NB4 (cell line): ENCODE results near the gene TGFBR3L.
"Not testable (repeated sequence)": the region's sequence is repeated elsewhere in the genome, so short reads cannot be mapped to it uniquely, and the experiment has no call there.

Experiments used
- DNase-seq: peaks from one replicate; pipeline ENCODE4 v3.0.0; 2010; ENCODE audit warnings: low read depth
- H3K4me3 ChIP-seq: one replicate; pipeline ENCODE4 v1.5.1; 2011; ENCODE audit warnings: mild to moderate bottlenecking, low read depth, low read length, moderate library complexity
- MAX ChIP-seq: IDR thresholded peaks from 2 replicates; pipeline ENCODE4 v1.6.1; 2011; ENCODE audit warnings: low read depth, low read length
- MYC ChIP-seq: IDR thresholded peaks from 2 replicates; pipeline ENCODE4 v1.6.1; 2011; ENCODE audit warnings: low read depth, low read length
- POLR2A ChIP-seq: IDR thresholded peaks from 2 replicates; pipeline ENCODE4 v1.6.1; 2011; ENCODE audit warnings: mild to moderate bottlenecking; ENCODE audit not compliant: insufficient read length; ENCODE audit errors: extremely low read depth
- TF ChIP-seq, protein P1 (sequence below): IDR thresholded peaks from one replicate; pipeline ENCODE4 v1.5.1; 2012; ENCODE audit warnings: low read depth, low read length

TGFBR3L gene

GRCh38 chr19:7887408-7888144 is 27.1 kb upstream of the TGFBR3L start:
- no peak for DNase-seq
- no peak overlapping the region for H3K4me3 ChIP-seq
- TF ChIP-seq, protein P1, sequence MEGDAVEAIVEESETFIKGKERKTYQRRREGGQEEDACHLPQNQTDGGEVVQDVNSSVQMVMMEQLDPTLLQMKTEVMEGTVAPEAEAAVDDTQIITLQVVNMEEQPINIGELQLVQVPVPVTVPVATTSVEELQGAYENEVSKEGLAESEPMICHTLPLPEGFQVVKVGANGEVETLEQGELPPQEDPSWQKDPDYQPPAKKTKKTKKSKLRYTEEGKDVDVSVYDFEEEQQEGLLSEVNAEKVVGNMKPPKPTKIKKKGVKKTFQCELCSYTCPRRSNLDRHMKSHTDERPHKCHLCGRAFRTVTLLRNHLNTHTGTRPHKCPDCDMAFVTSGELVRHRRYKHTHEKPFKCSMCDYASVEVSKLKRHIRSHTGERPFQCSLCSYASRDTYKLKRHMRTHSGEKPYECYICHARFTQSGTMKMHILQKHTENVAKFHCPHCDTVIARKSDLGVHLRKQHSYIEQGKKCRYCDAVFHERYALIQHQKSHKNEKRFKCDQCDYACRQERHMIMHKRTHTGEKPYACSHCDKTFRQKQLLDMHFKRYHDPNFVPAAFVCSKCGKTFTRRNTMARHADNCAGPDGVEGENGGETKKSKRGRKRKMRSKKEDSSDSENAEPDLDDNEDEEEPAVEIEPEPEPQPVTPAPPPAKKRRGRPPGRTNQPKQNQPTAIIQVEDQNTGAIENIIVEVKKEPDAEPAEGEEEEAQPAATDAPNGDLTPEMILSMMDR = no peak
- no peak for TF ChIP-seq MAX
- TF ChIP-seq MYC = no peak
- no peak for TF ChIP-seq POLR2A

DNA sequence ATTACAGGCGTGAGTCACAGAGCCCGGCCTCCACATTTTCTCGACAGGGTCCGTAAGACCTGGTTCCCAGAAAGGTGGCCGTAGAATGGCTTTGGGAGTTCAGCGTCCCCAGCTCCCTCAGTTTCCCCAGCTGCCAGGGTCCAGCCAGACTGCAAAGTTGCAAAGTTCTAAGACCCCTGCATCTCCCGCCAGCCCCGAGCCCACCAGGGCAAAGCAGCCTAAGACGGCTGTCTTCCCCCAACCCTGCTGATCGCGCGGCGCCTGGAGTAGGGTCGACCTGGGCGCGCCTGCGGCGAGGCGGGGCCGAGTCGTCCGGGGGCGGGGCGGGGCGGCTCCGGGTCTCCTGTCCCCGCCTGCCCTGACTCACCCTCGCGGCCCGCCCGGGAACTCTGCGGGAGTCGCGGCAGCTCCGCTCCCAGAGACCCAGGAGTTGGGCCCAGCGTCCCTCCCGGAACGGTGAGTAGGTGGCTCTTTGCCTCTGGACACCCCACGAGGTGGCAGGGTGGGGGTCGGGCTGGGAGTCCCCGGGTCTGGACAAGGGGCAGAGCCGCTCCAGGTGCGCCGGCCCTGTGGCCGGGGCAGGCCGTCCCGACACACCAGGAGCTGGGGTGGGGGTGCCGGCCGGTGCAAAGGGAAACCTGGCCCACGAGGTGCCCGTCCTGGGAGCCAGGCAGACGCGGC is 26.3 kb upstream of the TGFBR3L start, which contains the start of gene LRRC8E:
Gene LRRC8E, plus strand, starts transcription at position 366 of the 681 bp plus-strand sequence. CDS start 7,094 bp downstream, outside the sequence.
- TF ChIP-seq POLR2A (no peak), MYC (no peak)
- DNase-seq = peak; percentile 52
- no peak within 1 kb of the TSS for H3K4me3 ChIP-seq

GRCh38 chr19:7888826-7889217 is 25.8 kb upstream of the TGFBR3L start:
- no peak for DNase-seq
- TF ChIP-seq POLR2A = no peak
- TF ChIP-seq, protein P1 = no peak
- TF ChIP-seq MAX = no peak
- no peak for TF ChIP-seq MYC
- H3K4me3 ChIP-seq = no peak overlapping the region

GRCh38 chr19:7893362-7894101 is 21.1 kb upstream of the TGFBR3L start:
- DNase-seq, H3K4me3 ChIP-seq: not testable (repeated sequence)

- no peak overlapping the region for H3K4me3 ChIP-seq
- no peak for DNase-seq
- TF ChIP-seq POLR2A (no peak), MAX (no peak)
These were observed 19.9 kb upstream of the TGFBR3L start for GRCh38 chr19:7894612-7895309.

GRCh38 chr19:7895565-7895964 is 19.1 kb upstream of the TGFBR3L start:
- no peak overlapping the region for H3K4me3 ChIP-seq
- TF ChIP-seq MAX = no peak
- no peak for TF ChIP-seq MYC
- no peak for TF ChIP-seq POLR2A
- TF ChIP-seq, protein P1 = no peak
- no peak for DNase-seq

DNA sequence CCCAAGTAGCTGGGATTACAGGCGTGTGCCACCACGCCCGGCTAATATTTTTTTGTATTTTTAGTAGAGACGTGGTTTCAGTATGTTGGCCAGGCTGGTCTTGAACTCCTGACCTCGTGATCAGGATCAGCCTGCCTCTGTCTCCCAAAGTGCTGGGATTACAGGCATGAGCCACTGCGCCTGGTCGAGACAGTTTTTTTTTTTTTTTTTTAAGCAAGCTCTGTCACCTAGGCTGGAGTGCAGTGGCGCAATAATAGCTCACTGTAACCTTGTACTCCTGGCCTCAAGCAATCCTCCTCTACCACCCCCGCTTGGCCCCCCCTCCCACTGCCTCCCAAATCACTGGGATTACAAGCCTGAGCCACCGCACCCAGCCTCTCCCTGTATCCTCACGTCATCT is 17.3 kb upstream of the TGFBR3L start:
- peak; percentile 54 for DNase-seq
- no peak overlapping the region for H3K4me3 ChIP-seq
- TF ChIP-seq MAX = no peak
- TF ChIP-seq, protein P1 = no peak
- no peak for TF ChIP-seq MYC
- TF ChIP-seq POLR2A = no peak
